ENCODE data around the gene SLC7A8. TPM values are rescaled to one million over a fixed set of nuclear protein-coding genes. Genes with fewer than 3 reads are reported as not detected.

SLC7A8 gene
- total RNA-seq, 1 donor from 2014 or later: 2.3 TPM

DNA sequence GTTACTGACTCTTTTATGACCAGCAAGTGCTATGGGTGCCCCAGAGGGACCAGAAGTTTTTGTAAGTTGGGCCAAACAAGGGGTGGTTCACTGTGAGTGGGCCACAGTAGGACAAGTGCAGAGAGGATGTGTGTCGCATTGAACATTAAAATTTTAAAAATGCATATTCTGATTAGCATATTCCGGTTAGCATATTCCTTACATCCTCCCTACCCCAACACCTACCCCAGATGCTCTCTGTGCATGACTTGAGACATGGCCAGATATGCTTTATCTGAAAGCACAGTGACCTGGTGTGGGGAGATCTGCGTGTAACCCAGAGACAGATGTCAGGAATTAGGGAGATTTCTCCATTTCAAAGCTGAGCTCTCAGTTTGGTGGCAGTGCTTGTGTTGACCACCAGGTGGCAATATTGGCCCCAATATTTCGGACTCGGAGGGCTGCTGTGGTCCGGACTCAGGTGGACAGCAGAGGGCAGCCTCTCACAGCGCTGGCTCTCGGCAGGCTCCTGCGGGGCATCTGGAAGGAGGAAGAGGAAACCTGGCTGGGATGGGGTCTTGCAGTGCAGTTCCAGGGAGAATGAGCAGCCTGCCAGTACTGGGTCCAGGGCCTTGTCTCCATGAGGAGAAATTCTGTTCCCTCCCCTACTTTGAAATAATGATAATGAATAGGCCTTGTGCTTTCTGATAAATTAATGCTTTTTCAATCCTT lies 62.8 kb downstream of the SLC7A8 start:
- Histone ChIP-seq H3K36me3 (ENCODE audit: control insufficient read depth, insufficient read depth, low read length) (no peaks in the 10 kb centered on the region), H3K4me3 (ENCODE audit: low read depth, low read length) (no peak overlapping the region), H3K27me3 (ENCODE audit: control insufficient read depth, insufficient read depth, low read length) (no peaks in the 10 kb centered on the region)
- TF ChIP-seq, protein P1, sequence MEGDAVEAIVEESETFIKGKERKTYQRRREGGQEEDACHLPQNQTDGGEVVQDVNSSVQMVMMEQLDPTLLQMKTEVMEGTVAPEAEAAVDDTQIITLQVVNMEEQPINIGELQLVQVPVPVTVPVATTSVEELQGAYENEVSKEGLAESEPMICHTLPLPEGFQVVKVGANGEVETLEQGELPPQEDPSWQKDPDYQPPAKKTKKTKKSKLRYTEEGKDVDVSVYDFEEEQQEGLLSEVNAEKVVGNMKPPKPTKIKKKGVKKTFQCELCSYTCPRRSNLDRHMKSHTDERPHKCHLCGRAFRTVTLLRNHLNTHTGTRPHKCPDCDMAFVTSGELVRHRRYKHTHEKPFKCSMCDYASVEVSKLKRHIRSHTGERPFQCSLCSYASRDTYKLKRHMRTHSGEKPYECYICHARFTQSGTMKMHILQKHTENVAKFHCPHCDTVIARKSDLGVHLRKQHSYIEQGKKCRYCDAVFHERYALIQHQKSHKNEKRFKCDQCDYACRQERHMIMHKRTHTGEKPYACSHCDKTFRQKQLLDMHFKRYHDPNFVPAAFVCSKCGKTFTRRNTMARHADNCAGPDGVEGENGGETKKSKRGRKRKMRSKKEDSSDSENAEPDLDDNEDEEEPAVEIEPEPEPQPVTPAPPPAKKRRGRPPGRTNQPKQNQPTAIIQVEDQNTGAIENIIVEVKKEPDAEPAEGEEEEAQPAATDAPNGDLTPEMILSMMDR (IDR thresholded peaks at IDR 0.05; ENCODE audit: insufficient read depth, low read length, poor library complexity, severe bottlenecking): peak; percentile 100
- peak; percentile 32 for DNase-seq (ENCODE audit: low read depth)

DNA sequence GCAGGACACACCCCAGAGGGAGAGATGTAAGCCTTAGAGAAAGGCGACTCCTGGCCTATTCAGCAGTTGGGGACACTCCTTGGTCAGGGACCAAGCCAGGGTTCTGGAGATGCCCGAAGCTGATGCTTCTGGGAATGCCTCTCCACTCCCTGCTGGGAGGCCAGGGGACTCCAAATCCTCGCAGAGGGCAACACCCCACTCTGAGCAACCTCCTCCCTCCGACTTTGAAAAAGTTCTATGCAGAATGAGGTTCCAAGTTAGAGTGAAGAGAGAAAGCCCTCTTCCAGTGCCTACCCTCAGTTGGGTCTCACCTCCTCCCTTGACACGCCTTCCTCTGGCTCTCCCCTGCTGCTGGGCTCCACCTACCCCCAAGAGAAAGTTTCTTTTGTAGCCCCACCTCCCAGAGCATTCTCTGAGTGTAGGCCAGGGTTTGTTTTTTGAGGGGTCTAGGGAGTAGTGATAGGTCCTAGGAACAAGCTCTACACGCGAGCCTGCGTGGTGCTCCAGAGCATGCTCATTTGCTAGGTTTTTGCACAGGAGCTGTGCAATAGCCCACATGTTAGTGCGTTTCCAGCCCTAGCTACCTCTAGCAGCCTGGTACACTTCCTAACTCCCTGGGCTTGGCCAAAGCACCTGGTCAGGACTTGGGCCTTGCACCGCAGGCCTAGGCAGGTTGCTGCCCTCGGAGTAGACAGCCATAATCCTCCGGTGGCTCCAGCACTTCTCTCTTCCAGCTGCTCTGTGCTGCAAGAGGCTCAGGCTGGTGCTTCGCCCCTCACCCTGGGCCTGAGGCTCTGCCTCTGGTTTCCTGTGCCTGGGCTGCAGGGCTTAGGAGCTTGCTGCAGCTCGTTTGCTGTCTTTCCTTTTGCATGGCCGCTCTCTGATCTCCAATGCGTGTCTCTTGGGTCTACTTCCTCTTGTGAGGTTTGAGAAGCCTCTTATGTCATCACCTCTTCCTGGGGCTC lies 63.8 kb downstream of the SLC7A8 start:
- Histone ChIP-seq H3K27me3 (ENCODE audit: control insufficient read depth, insufficient read depth, low read length) (no peaks in the 10 kb centered on the region), H3K4me3 (ENCODE audit: low read depth, low read length) (no peak overlapping the region), H3K36me3 (ENCODE audit: control insufficient read depth, insufficient read depth, low read length) (no peaks in the 10 kb centered on the region)
- DNase-seq (ENCODE audit: low read depth): no peak
- TF ChIP-seq, protein P1 (IDR thresholded peaks at IDR 0.05; ENCODE audit: insufficient read depth, low read length, poor library complexity, severe bottlenecking): no peak

DNA sequence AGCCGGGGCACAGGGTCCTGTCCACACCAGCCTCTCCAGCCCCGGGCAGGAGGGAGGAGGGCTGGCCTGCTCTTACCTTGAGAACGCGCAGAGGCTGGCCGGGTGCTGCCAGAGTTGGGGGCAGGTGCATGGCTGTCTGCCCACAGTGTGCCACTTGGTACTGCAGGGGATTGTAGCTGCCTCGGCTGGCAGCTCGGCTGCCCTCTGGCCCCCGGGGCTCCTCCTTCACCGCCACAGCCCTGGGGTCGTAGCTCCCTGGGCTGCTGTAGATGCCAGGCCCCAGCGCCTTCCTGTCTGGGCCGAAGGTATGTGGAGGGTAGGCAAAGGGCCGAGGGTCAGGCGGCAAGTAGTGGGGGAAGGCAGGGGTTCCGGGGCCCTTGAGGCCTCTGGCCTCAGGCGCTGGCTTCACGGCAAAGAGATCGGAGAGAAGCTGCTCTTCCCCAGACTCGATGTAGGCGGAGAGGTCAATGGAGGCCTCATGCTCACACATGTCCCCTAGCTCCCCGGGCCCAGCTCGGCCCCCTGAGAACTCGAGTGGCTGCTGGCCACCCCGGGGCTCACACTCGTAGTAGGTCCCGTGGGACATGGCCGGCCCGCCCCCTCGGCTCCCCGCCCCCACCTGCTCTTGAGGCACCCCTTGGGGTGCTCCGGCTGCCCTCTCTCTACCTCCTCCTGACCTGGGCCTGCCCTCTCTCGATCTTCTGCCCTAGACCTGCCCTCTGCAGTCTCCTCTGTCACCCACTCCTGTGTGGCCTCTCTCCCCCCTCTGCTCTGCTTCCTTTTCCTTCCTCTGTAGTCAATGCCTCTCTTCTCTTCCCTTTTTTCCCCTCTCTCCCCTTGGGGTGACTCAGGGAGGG lies 64.7 kb downstream of the SLC7A8 start, which contains the start of gene CEBPE:
Gene CEBPE (minus strand): TSS at position 750 of the 857 bp plus-strand sequence. CDS start 164 bp downstream, at position 586.
- Histone ChIP-seq H3K27me3 (ENCODE audit: control insufficient read depth, insufficient read depth, low read length) (no peaks in the 10 kb centered on the region), H3K36me3 (ENCODE audit: control insufficient read depth, insufficient read depth, low read length) (no peaks in the 10 kb centered on the region), H3K4me3 (ENCODE audit: low read depth, low read length) (no peak within 1 kb of the TSS)
- DNase-seq (ENCODE audit: low read depth): no peak
- TF ChIP-seq, protein P1 (IDR thresholded peaks at IDR 0.05; ENCODE audit: insufficient read depth, low read length, poor library complexity, severe bottlenecking): no peak

DNA sequence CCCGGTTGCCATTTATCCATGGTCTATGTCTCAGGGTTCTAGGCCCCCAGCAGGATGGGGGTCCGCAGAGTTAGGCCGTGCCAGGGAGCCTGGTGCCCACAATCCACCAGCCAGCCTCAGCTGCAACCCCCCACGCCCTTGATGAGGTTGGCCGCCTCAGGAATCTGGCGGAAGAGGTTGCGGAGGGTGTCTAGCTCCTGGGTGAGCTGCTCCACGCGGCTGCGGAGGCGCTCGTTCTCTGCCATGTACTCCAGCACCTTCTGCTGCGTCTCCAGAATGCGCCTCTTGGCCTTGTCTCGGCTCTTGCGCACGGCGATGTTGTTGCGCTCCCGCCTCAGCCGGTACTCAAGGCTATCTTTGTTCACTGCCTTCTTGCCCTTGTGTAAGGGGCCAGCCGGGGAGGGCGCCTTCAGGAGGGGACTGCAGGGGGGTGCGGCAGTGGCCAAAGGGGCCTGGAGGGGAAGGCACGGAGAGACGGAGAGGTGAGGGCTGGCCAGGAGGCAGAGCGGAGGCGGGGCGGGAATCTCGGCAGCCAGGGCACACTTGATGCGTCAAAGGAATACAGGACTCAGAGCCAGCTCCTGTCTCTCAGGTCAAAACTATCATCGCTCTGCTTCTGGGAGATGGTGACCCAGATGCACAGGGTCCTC lies 66.0 kb downstream of the SLC7A8 start:
- H3K4me3 ChIP-seq (ENCODE audit: low read depth, low read length): no peak overlapping the region
- no peaks in the 10 kb centered on the region for H3K27me3 ChIP-seq (ENCODE audit: control insufficient read depth, insufficient read depth, low read length)
- H3K36me3 ChIP-seq (ENCODE audit: control insufficient read depth, insufficient read depth, low read length): no peaks in the 10 kb centered on the region
- TF ChIP-seq, protein P1 (IDR thresholded peaks at IDR 0.05; ENCODE audit: insufficient read depth, low read length, poor library complexity, severe bottlenecking): no peak
- no peak for DNase-seq (ENCODE audit: low read depth)

DNA sequence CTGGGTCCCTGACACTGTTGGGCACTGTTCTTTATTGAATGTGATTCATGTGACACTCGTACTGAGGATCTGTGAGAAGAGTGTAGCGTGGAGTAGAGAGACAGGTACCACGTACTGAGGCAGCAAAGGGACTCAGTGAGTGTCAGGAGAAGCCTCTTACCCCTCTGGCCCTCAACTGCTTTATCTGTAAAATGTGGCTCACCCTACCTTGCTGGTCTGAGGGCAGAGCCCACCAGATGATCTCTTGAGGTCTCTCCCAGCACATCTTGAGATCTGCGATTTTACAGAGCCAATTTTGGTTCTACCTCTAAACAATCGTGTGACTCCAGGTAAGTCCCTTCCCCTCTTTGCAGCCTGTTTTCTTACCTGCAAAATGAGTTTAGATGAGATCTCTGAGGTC lies 67.5 kb downstream of the SLC7A8 start:
- no peak overlapping the region for H3K4me3 ChIP-seq (ENCODE audit: low read depth, low read length)
- TF ChIP-seq, protein P1 (IDR thresholded peaks at IDR 0.05; ENCODE audit: insufficient read depth, low read length, poor library complexity, severe bottlenecking): no peak
- DNase-seq (ENCODE audit: low read depth): no peak
- no peaks in the 10 kb centered on the region for H3K36me3 ChIP-seq (ENCODE audit: control insufficient read depth, insufficient read depth, low read length)
- peaks cover 4% of the 10 kb centered on the region for H3K27me3 ChIP-seq (ENCODE audit: control insufficient read depth, insufficient read depth, low read length)

Measured in kidney epithelial cell (primary cell).